DMS153 (cell line): ENCODE measurements around the gene AMOTL1.
"Not testable (repeated sequence)": the region's sequence is repeated elsewhere in the genome, so short reads cannot be mapped to it uniquely, and the experiment has no call there.

Experiments
- DNase-seq: peaks from one replicate; lab custom pipeline; 2025; lab: John Stamatoyannopoulos, UW

The AMOTL1 gene

GRCh38 chr11:94823102-94823732 lies 55.1 kb downstream of the AMOTL1 start:
- no peak for DNase-seq

GRCh38 chr11:94825031-94825430 lies 56.9 kb downstream of the AMOTL1 start:
- no peak for DNase-seq

- no peak for DNase-seq
Observed at GRCh38 chr11:94825481-94825880, 57.3 kb downstream of the AMOTL1 start.

- DNase-seq, result no peak
Observed at GRCh38 chr11:94826415-94826814, 58.3 kb downstream of the AMOTL1 start.

GRCh38 chr11:94828088-94828487 lies 59.9 kb downstream of the AMOTL1 start:
- DNase-seq, result no peak

- DNase-seq, result no peak
Observed at GRCh38 chr11:94830722-94831510, 62.8 kb downstream of the AMOTL1 start.

GRCh38 chr11:94831529-94831928 lies 63.4 kb downstream of the AMOTL1 start:
- no peak for DNase-seq

GRCh38 chr11:94832604-94833235 lies 64.6 kb downstream of the AMOTL1 start:
- no peak for DNase-seq

GRCh38 chr11:94834911-94835593 lies 66.9 kb downstream of the AMOTL1 start:
- DNase-seq, result no peak

GRCh38 chr11:94835594-94835927 lies 67.4 kb downstream of the AMOTL1 start:
- no peak for DNase-seq

GRCh38 chr11:94837317-94837716 lies 69.2 kb downstream of the AMOTL1 start:
- DNase-seq, result no peak

- peak; percentile 89 for DNase-seq
Observed at GRCh38 chr11:94838027-94838731, 70.0 kb downstream of the AMOTL1 start.

GRCh38 chr11:94840209-94840608 lies 72.1 kb downstream of the AMOTL1 start:
- DNase-seq, result no peak

GRCh38 chr11:94844031-94844430 lies 75.9 kb downstream of the AMOTL1 start:
- no peak for DNase-seq

GRCh38 chr11:94845622-94846021 lies 77.5 kb downstream of the AMOTL1 start:
- peak; percentile 78 for DNase-seq

GRCh38 chr11:94849839-94850238 lies 81.7 kb downstream of the AMOTL1 start:
- no peak for DNase-seq

- DNase-seq, result no peak
Observed at GRCh38 chr11:94851864-94852636, 83.9 kb downstream of the AMOTL1 start.

GRCh38 chr11:94853288-94853687 lies 85.1 kb downstream of the AMOTL1 start:
- not testable (repeated sequence) for DNase-seq

- DNase-seq, result no peak
Observed at GRCh38 chr11:94853836-94854235, 85.7 kb downstream of the AMOTL1 start.

- DNase-seq, result no peak
Observed at GRCh38 chr11:94854770-94855633, 86.8 kb downstream of the AMOTL1 start.
